GM12875 (cell line): ENCODE results near the gene FLT3LG.

ENCODE experiments used
- H3K4me3 ChIP-seq: one replicate; pipeline ENCODE4 v1.5.1; 2011; ENCODE audit warnings: low read depth, low read length, control low read depth
- CTCF ChIP-seq: IDR thresholded peaks from 2 replicates; pipeline ENCODE4 v1.5.1; 2011; ENCODE audit warnings: low read depth, mild to moderate bottlenecking, control low read depth, inconsistent platforms, low read length, moderate library complexity, borderline replicate concordance; ENCODE audit not compliant: insufficient read depth

FLT3LG gene

GRCh38 chr19:49512970-49513745 is 39.1 kb downstream of the FLT3LG start:
- H3K4me3 ChIP-seq = peak overlapping the region; percentile 32
- no peak for TF ChIP-seq CTCF

GRCh38 chr19:49513746-49514118 is 39.7 kb downstream of the FLT3LG start:
- TF ChIP-seq CTCF = no peak
- no peak overlapping the region for H3K4me3 ChIP-seq

- no peak overlapping the region for H3K4me3 ChIP-seq
- TF ChIP-seq CTCF = no peak
Observed at GRCh38 chr19:49514151-49514550, 40.1 kb downstream of the FLT3LG start.

GRCh38 chr19:49515767-49516166 is 41.8 kb downstream of the FLT3LG start:
- TF ChIP-seq CTCF = no peak
- H3K4me3 ChIP-seq = no peak overlapping the region

- TF ChIP-seq CTCF = no peak
- H3K4me3 ChIP-seq = no peak overlapping the region
Observed at GRCh38 chr19:49518033-49518432, 44.0 kb downstream of the FLT3LG start.

- no peak overlapping the region for H3K4me3 ChIP-seq
- TF ChIP-seq CTCF = no peak
Observed at GRCh38 chr19:49520705-49521319, 46.8 kb downstream of the FLT3LG start.
